ENCODE measurements around the gene GPATCH1.

DNA sequence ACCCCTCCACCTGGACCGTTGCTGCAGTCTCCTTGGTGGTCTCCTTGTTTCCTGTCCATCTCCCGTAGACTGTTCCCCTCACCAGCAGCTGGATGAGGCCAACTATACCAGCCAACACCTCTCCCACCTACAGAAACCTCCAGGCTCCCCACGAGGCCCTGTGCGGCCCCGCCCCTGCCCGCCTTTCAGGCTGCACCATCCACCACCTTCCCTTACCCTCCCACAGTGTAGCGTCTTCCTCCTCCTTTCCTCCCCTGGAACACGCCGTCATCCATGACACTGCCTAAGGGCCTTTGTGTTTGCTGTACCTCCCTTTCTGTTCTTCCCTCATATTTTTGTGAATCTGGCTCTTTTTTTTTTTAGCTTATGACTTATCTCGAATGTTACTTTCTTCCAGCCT lies 27.2 kb downstream of the GPATCH1 start:
- TF ChIP-seq, protein P1, sequence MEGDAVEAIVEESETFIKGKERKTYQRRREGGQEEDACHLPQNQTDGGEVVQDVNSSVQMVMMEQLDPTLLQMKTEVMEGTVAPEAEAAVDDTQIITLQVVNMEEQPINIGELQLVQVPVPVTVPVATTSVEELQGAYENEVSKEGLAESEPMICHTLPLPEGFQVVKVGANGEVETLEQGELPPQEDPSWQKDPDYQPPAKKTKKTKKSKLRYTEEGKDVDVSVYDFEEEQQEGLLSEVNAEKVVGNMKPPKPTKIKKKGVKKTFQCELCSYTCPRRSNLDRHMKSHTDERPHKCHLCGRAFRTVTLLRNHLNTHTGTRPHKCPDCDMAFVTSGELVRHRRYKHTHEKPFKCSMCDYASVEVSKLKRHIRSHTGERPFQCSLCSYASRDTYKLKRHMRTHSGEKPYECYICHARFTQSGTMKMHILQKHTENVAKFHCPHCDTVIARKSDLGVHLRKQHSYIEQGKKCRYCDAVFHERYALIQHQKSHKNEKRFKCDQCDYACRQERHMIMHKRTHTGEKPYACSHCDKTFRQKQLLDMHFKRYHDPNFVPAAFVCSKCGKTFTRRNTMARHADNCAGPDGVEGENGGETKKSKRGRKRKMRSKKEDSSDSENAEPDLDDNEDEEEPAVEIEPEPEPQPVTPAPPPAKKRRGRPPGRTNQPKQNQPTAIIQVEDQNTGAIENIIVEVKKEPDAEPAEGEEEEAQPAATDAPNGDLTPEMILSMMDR (IDR thresholded peaks at IDR 0.05) = no peak
- TF ChIP-seq POLR2A (IDR thresholded peaks at IDR 0.05) = no peak

Data from uterus (tissue), 2 donors.